Measurements from ENCODE around the gene LMNA. TPM values are rescaled to one million over a fixed set of nuclear protein-coding genes. Genes with fewer than 3 reads are reported as not detected.

LMNA gene
- total RNA-seq, 1 donor from 2014 or later: 358 TPM

Other genes with a start within 250 kb of the LMNA start
- gene RIT1, start 203.4 kb upstream of the LMNA start, total RNA-seq: 16.3 and 17.6 TPM in 2 replicates
- 30.8 and 36.7 TPM in 2 replicates for gene KHDC4, start 180.3 kb upstream of the LMNA start, total RNA-seq
- not detected in 2 replicates for gene RXFP4, start 173.1 kb upstream of the LMNA start, total RNA-seq
- 62.5 and 89.7 TPM in 2 replicates for gene ARHGEF2, start 136.2 kb upstream of the LMNA start, total RNA-seq
- 450 and 635 TPM in 2 replicates for gene SSR2, start 93.8 kb upstream of the LMNA start, total RNA-seq
- 28.2 and 29.7 TPM in 2 replicates for gene UBQLN4, start 60.9 kb upstream of the LMNA start, total RNA-seq
- 94.8 and 97.0 TPM in 2 replicates for gene LAMTOR2, start 59.9 kb upstream of the LMNA start, total RNA-seq
- 17.8 and 47.5 TPM in 2 replicates for gene RAB25, start 53.6 kb upstream of the LMNA start, total RNA-seq
- 14.8 and 19.0 TPM in 2 replicates for gene MEX3A, start 32.2 kb upstream of the LMNA start, total RNA-seq
- gene SEMA4A, start 38.9 kb downstream of the LMNA start, total RNA-seq: 1.4 and 3.5 TPM in 2 replicates
- gene SLC25A44, start 79.4 kb downstream of the LMNA start, total RNA-seq: 7.4 and 16.6 TPM in 2 replicates
- gene PMF1, start 98.3 kb downstream of the LMNA start, total RNA-seq: 112 and 131 TPM in 2 replicates
- 0.29 TPM in 1 of 2 replicates, not detected in the other for gene BGLAP, start 127.5 kb downstream of the LMNA start, total RNA-seq
- 1.4 and 1.5 TPM in 2 replicates for gene PAQR6, start 133.3 kb downstream of the LMNA start, total RNA-seq
- gene SMG5, start 168.1 kb downstream of the LMNA start, total RNA-seq: 77.4 and 96.9 TPM in 2 replicates
- 2.1 and 3.9 TPM in 2 replicates for gene TMEM79, start 169.6 kb downstream of the LMNA start, total RNA-seq
- gene GLMP, start 181.0 kb downstream of the LMNA start, total RNA-seq: 47.9 and 66.3 TPM in 2 replicates
- gene VHLL, start 184.6 kb downstream of the LMNA start, total RNA-seq: not detected in 2 replicates
- gene CCT3, start 223.6 kb downstream of the LMNA start, total RNA-seq: 358 and 726 TPM in 2 replicates
- 0.36 and 0.69 TPM in 2 replicates for gene TSACC, start 223.8 kb downstream of the LMNA start, total RNA-seq